GM18951 (cell line): ENCODE data around the gene PLA2G4A.

Experiments used
- POLR2A ChIP-seq: IDR thresholded peaks from 4 replicates; pipeline ENCODE4 v1.6.1; 2011; ENCODE audit warnings: mild to moderate bottlenecking; ENCODE audit not compliant: insufficient read length, insufficient read depth; ENCODE audit errors: extremely low read depth
- in situ Hi-C: fragments of 300-500 bp; cut with MboI; formaldehyde crosslinking; loops from one replicate; pipeline ENCODE4 v1.12.0; 2022; ENCODE audit warnings: low sequenced_read_pairs, mixed read lengths, inconsistent platforms; ENCODE audit not compliant: unreplicated experiment

The PLA2G4A gene

GRCh38 chr1:186811892-186812291, 16.9 kb upstream of the PLA2G4A start:
- TF ChIP-seq POLR2A: no peak
- in situ Hi-C loops: no loop called here

- in situ Hi-C loops: no loop called here
- no peak for TF ChIP-seq POLR2A
These were observed 16.2 kb upstream of the PLA2G4A start for GRCh38 chr1:186812570-186812969.

DNA sequence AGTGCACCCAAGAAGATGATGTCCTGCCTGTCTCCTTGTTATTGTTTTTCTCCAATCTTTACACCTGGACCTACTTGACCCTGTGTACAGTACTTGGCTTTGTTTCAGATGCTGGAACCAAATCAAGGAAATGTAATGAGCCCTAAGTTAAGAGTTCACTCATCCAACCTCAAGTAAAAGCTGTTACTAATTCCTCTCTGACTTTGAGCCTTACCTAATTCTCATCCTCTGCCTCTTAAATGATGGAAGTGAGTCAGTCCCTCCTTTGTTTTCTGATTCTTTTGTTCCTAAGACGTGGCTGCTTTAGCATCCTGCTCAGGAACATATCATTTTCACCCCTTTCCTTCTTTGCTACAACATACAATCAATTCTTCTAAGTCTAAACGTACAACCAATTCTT, 15.3 kb upstream of the PLA2G4A start:
- TF ChIP-seq POLR2A: no peak

GRCh38 chr1:186819126-186819525, 9.6 kb upstream of the PLA2G4A start:
- TF ChIP-seq POLR2A: no peak
- in situ Hi-C loops: no loop called here

More for the DNA sequence above, 15.3 kb upstream of the PLA2G4A start:
- in situ Hi-C loops: no loop called here

DNA sequence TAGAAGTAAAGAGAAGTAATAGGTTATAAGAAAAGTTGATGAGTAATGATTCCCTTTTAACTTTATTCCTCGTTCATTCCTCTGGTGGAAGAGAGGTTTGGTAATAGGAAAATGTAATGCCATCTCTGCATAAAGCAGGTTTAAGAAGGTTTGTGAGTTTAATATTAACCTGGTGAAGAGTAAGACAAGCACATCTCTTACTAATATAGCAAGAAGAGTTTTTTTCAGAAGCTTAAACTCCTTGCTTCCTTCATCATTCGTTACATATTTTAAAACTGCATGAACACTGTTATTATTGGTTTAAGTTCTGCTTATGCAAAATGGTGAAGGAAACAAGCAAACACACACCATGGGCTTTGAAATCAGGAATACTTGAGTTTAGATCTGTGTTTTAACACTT, 9.2 kb upstream of the PLA2G4A start:
- no peak for TF ChIP-seq POLR2A
- in situ Hi-C loops: no loop called here

DNA sequence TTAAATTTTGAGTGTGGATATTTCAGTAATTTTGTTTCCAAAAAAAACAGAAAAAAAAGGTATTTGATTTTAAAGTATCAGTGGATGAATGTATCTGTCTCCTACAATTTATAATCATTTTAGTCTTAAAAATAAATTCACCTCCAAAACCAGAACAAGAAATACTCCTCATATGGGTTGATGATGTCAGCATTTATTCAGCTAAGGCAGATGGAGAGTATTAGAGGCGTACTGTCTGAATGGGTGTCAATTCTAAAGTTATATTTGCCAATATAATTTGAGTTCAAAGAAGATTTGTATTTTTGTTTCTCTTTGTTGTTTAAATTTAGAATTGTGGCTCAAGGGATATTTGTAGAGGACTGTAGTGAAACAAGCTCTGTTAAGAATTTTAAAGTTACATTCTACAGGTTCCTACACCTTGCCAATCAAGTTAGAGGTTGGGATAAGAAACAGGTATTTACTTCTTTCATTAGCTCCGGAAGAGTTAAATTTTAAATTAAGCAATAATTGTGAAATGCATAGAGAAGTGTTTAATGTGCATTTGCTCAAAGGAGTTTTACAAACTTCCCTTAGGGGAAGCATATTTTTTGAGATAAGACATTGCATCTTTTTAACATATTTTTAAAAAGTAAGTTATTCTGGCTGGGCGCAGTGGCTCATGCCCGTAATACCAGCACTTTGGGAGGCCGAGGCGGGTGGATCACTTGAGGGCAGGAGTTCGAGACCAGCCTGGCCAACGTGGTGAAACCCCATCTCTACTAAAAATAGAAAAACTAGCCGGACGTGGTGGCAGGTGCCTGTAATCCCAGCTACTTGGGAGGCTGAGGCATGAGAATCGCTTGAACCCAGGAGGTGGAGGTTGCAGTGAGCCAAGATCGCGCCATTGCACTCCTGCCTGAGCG, 1.2 kb downstream of the PLA2G4A start:
- TF ChIP-seq POLR2A: no peak
- in situ Hi-C loops: no loop called here

GRCh38 chr1:186831168-186831567, 2.4 kb downstream of the PLA2G4A start:
- in situ Hi-C loops: no loop called here
- no peak for TF ChIP-seq POLR2A

- in situ Hi-C loops: no loop called here
- no peak for TF ChIP-seq POLR2A
These were observed 5.7 kb downstream of the PLA2G4A start for GRCh38 chr1:186834399-186834958.

DNA sequence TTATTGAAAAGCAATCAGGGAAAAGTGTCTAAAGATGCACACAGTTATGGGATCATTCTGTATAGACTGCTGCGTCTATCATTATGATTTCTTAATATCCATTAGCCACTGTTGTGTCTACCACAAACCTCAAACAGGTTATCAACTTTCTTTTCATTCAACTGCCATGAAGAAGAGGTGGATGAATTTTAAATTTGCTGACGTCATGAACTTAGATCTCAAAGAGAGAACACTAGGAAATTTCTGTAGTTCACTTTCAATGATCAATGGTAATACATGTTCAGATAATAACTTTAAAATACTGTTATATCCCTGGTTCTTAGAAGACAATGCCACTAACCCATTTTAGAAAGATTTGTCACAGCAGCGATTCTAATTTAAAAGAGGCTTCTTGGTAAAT, 6.7 kb downstream of the PLA2G4A start:
- in situ Hi-C loops: no loop called here
- no peak for TF ChIP-seq POLR2A

DNA sequence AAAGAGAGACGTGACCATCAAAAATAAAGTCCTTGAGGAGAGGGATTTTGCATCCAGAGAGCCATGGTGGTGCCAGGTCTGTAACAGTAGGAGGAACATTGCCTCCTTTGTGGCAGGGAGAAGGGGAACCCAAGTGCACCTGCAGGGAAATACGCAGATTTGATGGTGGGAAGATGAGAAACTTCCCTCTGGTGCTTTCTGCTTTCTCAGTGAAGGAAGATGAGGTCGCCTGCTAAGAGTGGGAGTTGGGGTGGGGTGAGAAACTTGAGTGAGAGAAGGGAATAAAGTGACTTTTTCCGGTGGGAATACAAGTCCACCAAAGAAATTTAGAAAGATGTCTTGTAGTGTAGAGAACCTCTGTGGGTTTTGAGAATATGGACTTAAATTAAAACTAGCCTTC, 9.1 kb downstream of the PLA2G4A start:
- no peak for TF ChIP-seq POLR2A
- in situ Hi-C loops: no loop called here

GRCh38 chr1:186838380-186839040, 9.8 kb downstream of the PLA2G4A start:
- in situ Hi-C loops: no loop called here
- no peak for TF ChIP-seq POLR2A

GRCh38 chr1:186839041-186839400, 10.3 kb downstream of the PLA2G4A start:
- no peak for TF ChIP-seq POLR2A
- in situ Hi-C loops: no loop called here

DNA sequence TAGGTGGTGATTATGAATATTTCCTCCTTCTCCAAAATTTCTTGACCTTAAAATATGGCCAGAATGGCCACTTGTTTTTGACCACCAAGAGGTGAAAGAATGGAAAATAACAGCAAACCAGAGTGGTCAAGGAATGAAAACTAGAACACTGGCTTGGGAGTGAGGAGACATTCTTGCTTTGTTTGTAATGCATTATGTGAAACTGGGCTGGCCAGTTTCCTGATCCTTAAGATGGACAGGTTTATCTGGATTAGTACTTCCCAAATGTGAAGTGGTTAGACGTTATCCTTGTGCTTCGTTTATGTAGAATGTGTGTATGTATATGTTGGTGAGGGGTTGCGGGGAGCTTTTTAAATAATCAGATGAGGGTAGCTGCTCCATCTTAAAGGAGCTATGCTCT, 12.8 kb downstream of the PLA2G4A start:
- no peak for TF ChIP-seq POLR2A
- in situ Hi-C loops: no loop called here

DNA sequence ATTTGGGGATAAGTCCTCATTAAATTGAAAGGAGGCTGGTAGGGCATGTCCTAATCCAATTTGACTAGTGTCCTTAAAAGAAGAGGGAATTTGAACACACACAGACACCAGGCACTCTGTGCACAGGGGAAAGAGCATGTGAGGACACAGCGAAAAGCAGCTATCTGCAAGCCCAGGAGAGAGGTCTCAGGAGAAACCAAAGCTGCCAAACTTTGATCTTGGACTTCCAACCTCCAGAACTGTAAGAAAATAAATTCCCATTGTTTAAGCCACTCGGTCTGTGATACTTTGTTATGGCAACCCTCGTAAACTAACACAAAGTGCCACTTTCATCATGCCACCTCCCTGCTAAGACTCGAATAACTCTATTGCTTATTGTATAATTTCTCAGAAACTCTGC, 13.8 kb downstream of the PLA2G4A start:
- no peak for TF ChIP-seq POLR2A
- in situ Hi-C loops: no loop called here

- no peak for TF ChIP-seq POLR2A
- in situ Hi-C loops: no loop called here
These were observed 14.5 kb downstream of the PLA2G4A start for GRCh38 chr1:186843226-186843625.
